HepG2 (cell line): ENCODE measurements around the gene GAREM1. TPM values are rescaled to one million over a fixed set of nuclear protein-coding genes. Genes with fewer than 3 reads are reported as not detected.

Experiments used
- PCBP2 ChIP-seq: fragments of 200-400 bp; formaldehyde crosslinking; optimal IDR thresholded peaks from 2 replicates; pipeline ENCODE3; 2018; ENCODE audit warnings: low read length, low read depth; ENCODE audit not compliant: poor library complexity, severe bottlenecking
- PHF8 ChIP-seq: sonication (generic); formaldehyde crosslinking; IDR thresholded peaks from 2 replicates; pipeline ENCODE4 v1.5.0; 2020; ENCODE audit warnings: missing genetic modification reagents
- XRCC5 ChIP-seq: fragments of 200-400 bp; formaldehyde crosslinking; optimal IDR thresholded peaks from 2 replicates; pipeline ENCODE3; 2017; ENCODE audit warnings: mild to moderate bottlenecking, low read length
- ZHX1 ChIP-seq: sonication (generic); formaldehyde crosslinking; IDR thresholded peaks from 2 replicates; pipeline ENCODE4 v1.8.1; 2022; ENCODE audit warnings: low read depth, mild to moderate bottlenecking, missing genetic modification reagents
- ZNF296 ChIP-seq: sonication (generic); formaldehyde crosslinking; conservative IDR thresholded peaks from 2 replicates; pipeline ENCODE4 v1.5.0; 2020; ENCODE audit warnings: mild to moderate bottlenecking, missing genetic modification reagents
- ZNF607 ChIP-seq: sonication (generic); formaldehyde crosslinking; IDR thresholded peaks from 2 replicates; pipeline ENCODE4 v1.5.1; 2020; ENCODE audit warnings: missing genetic modification reagents, mild to moderate bottlenecking, borderline replicate concordance
- ZNF776 ChIP-seq: sonication (generic); formaldehyde crosslinking; IDR thresholded peaks from 2 replicates; pipeline ENCODE4 v1.4.0; 2020; ENCODE audit warnings: mild to moderate bottlenecking, missing genetic modification reagents
- polyA plus RNA-seq, 8 experiments: library from polyadenylated mRNA; depleted of rRNA in 3 of 8; stranded (reverse) in 7 of 8; unstranded in 1 of 8; fragments of >200 nt; fragmentation: Illumina TruSeq in 4 of 8; extraction: Trizol in 4 of 8; gene quantifications; 2 replicates each; pipeline versions ENCODE4 v1.2.1 to v1.2.3, GENCODE V29; 2011 to 2016; ENCODE audit warnings: low read depth in 4 of 8, missing spikeins in 1 of 8, mixed read lengths in 1 of 8; ENCODE audit not compliant: insufficient read depth in 1 of 8
- total RNA-seq, 5 experiments: library from RNA; depleted of rRNA; stranded (reverse); fragments of >200 nt; fragmentation: Illumina TruSeq; extraction: Trizol; gene quantifications; 2 replicates each; pipeline ENCODE4 v1.2.3, GENCODE V29; 2016; ENCODE audit warnings: low read depth in 1 of 5
- TF ChIP-seq, protein P1 (sequence below): sonication (generic); formaldehyde crosslinking; IDR thresholded peaks from 2 replicates; pipeline ENCODE4 v1.9.0; 2021; ENCODE audit warnings: missing genetic modification reagents, borderline replicate concordance

The GAREM1 gene
- total and polyA plus RNA-seq, 2 of the 13 experiments (the other 11 are each of a cell fraction or from before 2014, with no cell fraction given), result 2.5 to 2.9 TPM

- TF ChIP-seq PHF8 (no peak), XRCC5 (no peak), PCBP2 (no peak), ZHX1 (no peak), ZNF776 (CRISPR knock-in tag) (no peak), ZNF296 (CRISPR knock-in tag) (no peak), ZNF607 (CRISPR knock-in tag) (no peak)
- TF ChIP-seq, protein P1, sequence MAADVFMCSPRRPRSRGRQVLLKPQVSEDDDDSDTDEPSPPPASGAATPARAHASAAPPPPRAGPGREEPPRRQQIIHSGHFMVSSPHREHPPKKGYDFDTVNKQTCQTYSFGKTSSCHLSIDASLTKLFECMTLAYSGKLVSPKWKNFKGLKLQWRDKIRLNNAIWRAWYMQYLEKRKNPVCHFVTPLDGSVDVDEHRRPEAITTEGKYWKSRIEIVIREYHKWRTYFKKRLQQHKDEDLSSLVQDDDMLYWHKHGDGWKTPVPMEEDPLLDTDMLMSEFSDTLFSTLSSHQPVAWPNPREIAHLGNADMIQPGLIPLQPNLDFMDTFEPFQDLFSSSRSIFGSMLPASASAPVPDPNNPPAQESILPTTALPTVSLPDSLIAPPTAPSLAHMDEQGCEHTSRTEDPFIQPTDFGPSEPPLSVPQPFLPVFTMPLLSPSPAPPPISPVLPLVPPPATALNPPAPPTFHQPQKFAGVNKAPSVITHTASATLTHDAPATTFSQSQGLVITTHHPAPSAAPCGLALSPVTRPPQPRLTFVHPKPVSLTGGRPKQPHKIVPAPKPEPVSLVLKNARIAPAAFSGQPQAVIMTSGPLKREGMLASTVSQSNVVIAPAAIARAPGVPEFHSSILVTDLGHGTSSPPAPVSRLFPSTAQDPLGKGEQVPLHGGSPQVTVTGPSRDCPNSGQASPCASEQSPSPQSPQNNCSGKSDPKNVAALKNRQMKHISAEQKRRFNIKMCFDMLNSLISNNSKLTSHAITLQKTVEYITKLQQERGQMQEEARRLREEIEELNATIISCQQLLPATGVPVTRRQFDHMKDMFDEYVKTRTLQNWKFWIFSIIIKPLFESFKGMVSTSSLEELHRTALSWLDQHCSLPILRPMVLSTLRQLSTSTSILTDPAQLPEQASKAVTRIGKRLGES, result no peak
Measured at GRCh38 chr18:32251466-32251865, 219.2 kb downstream of the GAREM1 start (continued).
